CD4-positive, alpha-beta T cell (primary cell): ENCODE data around the gene CADPS. TPM values are rescaled to one million over a fixed set of nuclear protein-coding genes. Genes with fewer than 3 reads are reported as not detected.

Experiments
- ATAC-seq: fragments of 200-7000 bp; cut with Tn5 transposase; one replicate; pipeline ENCODE4 v1.10.0; 2022; ENCODE audit warnings: mild to moderate bottlenecking; ENCODE audit not compliant: poor library complexity
- CTCF ChIA-PET: fragments of 350-600 bp; sonication (Branson Sonifier 250); formaldehyde crosslinking; loops from one replicate; lab custom pipeline; 2021; ENCODE audit warnings: antibody characterized with exemption, inconsistent platforms; lab: Charles Lee
- POLR2A ChIA-PET: fragments of 350-600 bp; sonication (Branson Sonifier 250); formaldehyde crosslinking; loops from one replicate; lab custom pipeline; 2021; ENCODE audit warnings: antibody characterized with exemption, inconsistent platforms; lab: Charles Lee
- DNase-seq, 14 experiments: peaks; one replicate each; pipeline ENCODE4 v3.0.0-alpha.2; 2013 to 2020; ENCODE audit warnings: mixed read lengths in 2 of 14
- H3K27ac ChIP-seq, 2 donors: one replicate each; pipeline versions ENCODE4 v1.5.1 to v1.7.0; 2013; ENCODE audit warnings: low read length in 2 of 2, low read depth in 1 of 2, mild to moderate bottlenecking in 1 of 2
- H3K27me3 ChIP-seq, 2 experiments: 1 replicate in 1 of 2; 2 replicates in 1 of 2; pipeline versions ENCODE4 v1.6.1 to v1.7.0; 2013; ENCODE audit warnings: low read length in 2 of 2, control low read depth in 1 of 2, mild to moderate bottlenecking in 1 of 2, moderate library complexity in 1 of 2; ENCODE audit not compliant: insufficient read depth in 2 of 2, control insufficient read depth in 1 of 2
- H3K36me3 ChIP-seq: one replicate; pipeline ENCODE4 v1.6.1; 2013; ENCODE audit warnings: low read length, control low read depth; ENCODE audit not compliant: insufficient read depth
- H3K4me1 ChIP-seq: one replicate; pipeline ENCODE4 v1.6.1; 2013; ENCODE audit warnings: low read length, control low read depth; ENCODE audit not compliant: insufficient read depth
- H3K4me3 ChIP-seq: one replicate; pipeline ENCODE4 v1.5.1; 2013; ENCODE audit warnings: mild to moderate bottlenecking, low read length, moderate library complexity
- H3K9me3 ChIP-seq, 2 experiments: 1 replicate in 1 of 2; 2 replicates in 1 of 2; pipeline versions ENCODE4 v1.6.1 to v1.7.0; 2013; ENCODE audit warnings: low read length in 2 of 2, mild to moderate bottlenecking in 2 of 2, control low read depth in 1 of 2, moderate library complexity in 1 of 2; ENCODE audit not compliant: control insufficient read depth in 1 of 2, insufficient read depth in 1 of 2
- H3K27ac Mint-ChIP-seq: one replicate; pipeline ENCODE4 v1.8.0; 2020; ENCODE audit warnings: mixed read lengths
- H3K27me3 Mint-ChIP-seq: one replicate; pipeline ENCODE4 v1.8.0; 2021; ENCODE audit warnings: mixed read lengths
- H3K36me3 Mint-ChIP-seq: one replicate; pipeline ENCODE4 v1.8.0; 2021; ENCODE audit warnings: low read depth, mixed read lengths
- H3K4me1 Mint-ChIP-seq: one replicate; pipeline ENCODE4 v1.8.0; 2021; ENCODE audit warnings: low read depth, mixed read lengths
- H3K4me3 Mint-ChIP-seq: one replicate; pipeline ENCODE4 v1.8.0; 2020; ENCODE audit warnings: mild to moderate bottlenecking, mixed read lengths
- H3K9me3 Mint-ChIP-seq: one replicate; pipeline ENCODE4 v1.8.0; 2020; ENCODE audit warnings: mixed read lengths
- intact Hi-C, 2 experiments: fragments of 100-400 bp; cut with DNase I in 1 of 2; cut with micrococcal nuclease in 1 of 2; formaldehyde crosslinking; loops; one replicate each; pipeline versions ENCODE4 v1.15.1 to v1.9.0; 2023 to 2025; cut with DNase I, micrococcal nuclease
- total RNA-seq, 174 experiments: library from RNA in 2 of 174; stranded (reverse) in 2 of 174; gene quantifications; one replicate each; pipeline ENCODE4 v1.2.3 and lab custom pipeline; 2021 to 2026
- TF ChIP-seq, protein P1 (sequence below): fragments of 200-600 bp; IDR thresholded peaks from one replicate; pipeline ENCODE4 v1.8.0; 2022; ENCODE audit warnings: antibody characterized with exemption, mild to moderate bottlenecking

Gene CADPS
- total RNA-seq, 2 experiments from 2014 or later, result not detected

DNA sequence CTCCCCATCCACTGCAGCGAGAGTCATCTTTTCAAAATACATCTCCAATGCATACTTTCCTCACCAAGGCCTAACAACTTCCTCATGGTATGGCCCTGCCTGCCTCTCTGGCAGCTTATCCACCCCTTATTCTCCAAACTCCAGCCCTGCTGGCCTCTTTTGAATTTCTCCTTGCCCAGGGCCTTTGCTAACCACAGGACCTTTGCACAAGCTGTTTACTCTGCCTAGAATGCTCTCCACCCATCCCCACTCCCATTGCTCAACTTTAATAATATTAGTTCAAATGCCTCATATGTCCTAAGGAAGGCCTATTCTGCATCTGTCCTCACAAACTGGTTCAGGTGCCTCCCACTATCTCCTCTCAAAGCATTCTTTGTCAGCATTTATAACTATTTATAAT lies 230.7 kb downstream of the CADPS start:
- H3K4me1 ChIP-seq, result no peaks in the 10 kb centered on the region
- H3K9me3 ChIP-seq, result no peaks in the 10 kb centered on the region
- ATAC-seq (no peak), DNase-seq (no peak)
- Mint-ChIP-seq H3K27ac (no peak overlapping the region), H3K36me3 (no peaks in the 10 kb centered on the region), H3K4me3 (no peak overlapping the region), H3K9me3 (no peaks in the 10 kb centered on the region), H3K4me1 (no peaks in the 10 kb centered on the region), H3K27me3 (peaks cover 4% of the 10 kb centered on the region)
- TF ChIP-seq, protein P1, sequence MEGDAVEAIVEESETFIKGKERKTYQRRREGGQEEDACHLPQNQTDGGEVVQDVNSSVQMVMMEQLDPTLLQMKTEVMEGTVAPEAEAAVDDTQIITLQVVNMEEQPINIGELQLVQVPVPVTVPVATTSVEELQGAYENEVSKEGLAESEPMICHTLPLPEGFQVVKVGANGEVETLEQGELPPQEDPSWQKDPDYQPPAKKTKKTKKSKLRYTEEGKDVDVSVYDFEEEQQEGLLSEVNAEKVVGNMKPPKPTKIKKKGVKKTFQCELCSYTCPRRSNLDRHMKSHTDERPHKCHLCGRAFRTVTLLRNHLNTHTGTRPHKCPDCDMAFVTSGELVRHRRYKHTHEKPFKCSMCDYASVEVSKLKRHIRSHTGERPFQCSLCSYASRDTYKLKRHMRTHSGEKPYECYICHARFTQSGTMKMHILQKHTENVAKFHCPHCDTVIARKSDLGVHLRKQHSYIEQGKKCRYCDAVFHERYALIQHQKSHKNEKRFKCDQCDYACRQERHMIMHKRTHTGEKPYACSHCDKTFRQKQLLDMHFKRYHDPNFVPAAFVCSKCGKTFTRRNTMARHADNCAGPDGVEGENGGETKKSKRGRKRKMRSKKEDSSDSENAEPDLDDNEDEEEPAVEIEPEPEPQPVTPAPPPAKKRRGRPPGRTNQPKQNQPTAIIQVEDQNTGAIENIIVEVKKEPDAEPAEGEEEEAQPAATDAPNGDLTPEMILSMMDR, result no peak
- POLR2A ChIA-PET, result no interaction called here
- H3K27me3 ChIP-seq, result no peaks in the 10 kb centered on the region
- intact Hi-C loops, result no loop called here
- H3K27ac ChIP-seq, result no peak overlapping the region
- no peaks in the 10 kb centered on the region for H3K36me3 ChIP-seq
- no peak overlapping the region for H3K4me3 ChIP-seq
- CTCF ChIA-PET, result no interaction called here

DNA sequence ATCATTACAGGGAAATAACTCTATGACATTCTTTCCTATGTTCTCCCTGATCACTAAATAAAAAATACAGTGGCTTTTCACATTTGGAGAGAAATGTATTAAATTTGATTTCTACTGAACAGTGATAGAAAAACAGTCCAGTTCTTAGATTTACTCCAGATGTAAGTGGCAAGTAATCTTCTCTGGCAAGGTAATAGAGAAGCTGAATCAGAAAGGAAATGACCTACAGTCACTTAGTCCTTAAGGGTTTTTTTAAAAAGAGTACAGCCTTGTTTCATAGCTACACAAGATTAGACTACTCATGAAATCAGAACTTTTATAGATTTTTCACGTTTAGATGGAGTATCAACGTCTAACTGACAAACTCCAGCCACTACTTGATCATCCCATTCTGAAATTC lies 236.9 kb downstream of the CADPS start:
- TF ChIP-seq, protein P1, result no peak
- Histone ChIP-seq H3K36me3 (no peaks in the 10 kb centered on the region), H3K4me1 (no peaks in the 10 kb centered on the region), H3K27me3 (no peaks in the 10 kb centered on the region), H3K4me3 (no peak overlapping the region), H3K9me3 (no peaks in the 10 kb centered on the region), H3K27ac (no peak overlapping the region)
- Mint-ChIP-seq H3K9me3 (no peaks in the 10 kb centered on the region), H3K36me3 (no peaks in the 10 kb centered on the region), H3K27me3 (peaks cover 10% of the 10 kb centered on the region), H3K4me3 (no peak overlapping the region), H3K4me1 (no peaks in the 10 kb centered on the region), H3K27ac (no peak overlapping the region)
- ChIA-PET CTCF (no interaction called here), POLR2A (no interaction called here)
- no peak for ATAC-seq
- no peak for DNase-seq
- intact Hi-C loops, result no loop called here

DNA sequence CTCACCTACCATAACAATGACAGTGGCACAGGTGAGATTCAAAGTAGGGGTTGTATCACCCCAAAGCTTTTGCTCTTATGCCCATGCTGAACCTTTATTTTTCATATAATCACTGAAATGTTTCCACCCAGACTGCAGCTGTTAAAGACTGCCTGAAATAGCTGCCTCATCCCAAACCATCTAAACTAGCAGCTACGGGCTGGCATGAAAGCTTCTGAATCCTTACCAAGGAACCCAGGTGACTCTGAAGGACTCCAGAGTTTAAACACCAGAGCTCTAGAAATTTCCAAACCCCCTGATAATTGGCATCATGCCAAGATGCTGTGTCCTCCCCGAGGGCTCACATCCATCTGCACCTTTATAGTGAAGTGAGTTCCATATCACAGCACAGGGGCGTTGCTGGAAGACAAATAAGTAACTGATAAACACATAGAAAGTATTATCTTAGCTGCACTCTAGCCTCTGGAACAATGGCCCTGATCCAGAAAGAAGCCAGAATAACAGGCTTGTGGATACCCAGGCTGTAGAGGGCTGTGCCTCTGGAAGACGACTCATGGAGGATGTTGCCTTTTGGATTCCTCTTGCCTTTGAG lies 238.9 kb downstream of the CADPS start:
- TF ChIP-seq, protein P1, result no peak
- Histone ChIP-seq H3K27ac (no peak overlapping the region), H3K36me3 (no peaks in the 10 kb centered on the region), H3K9me3 (no peaks in the 10 kb centered on the region), H3K4me3 (no peak overlapping the region), H3K27me3 (no peaks in the 10 kb centered on the region), H3K4me1 (no peaks in the 10 kb centered on the region)
- no peaks in the 10 kb centered on the region for H3K4me1 Mint-ChIP-seq
- POLR2A ChIA-PET, result no interaction called here
- ATAC-seq (no peak), DNase-seq (no peak)
- H3K9me3 Mint-ChIP-seq, result no peaks in the 10 kb centered on the region
- CTCF ChIA-PET, result interaction anchor here (1.5 kb wide), 1 partner anchor 13 kb away, joined by 3 read pairs; no protein-coding TSS in a partner anchor
- H3K4me3 Mint-ChIP-seq, result no peak overlapping the region
- H3K27ac Mint-ChIP-seq, result no peak overlapping the region
- H3K27me3 Mint-ChIP-seq, result peaks cover 13% of the 10 kb centered on the region
- H3K36me3 Mint-ChIP-seq, result no peaks in the 10 kb centered on the region
- intact Hi-C loops, result no loop called here
